ENCODE results near the gene PDS5B.

DNA sequence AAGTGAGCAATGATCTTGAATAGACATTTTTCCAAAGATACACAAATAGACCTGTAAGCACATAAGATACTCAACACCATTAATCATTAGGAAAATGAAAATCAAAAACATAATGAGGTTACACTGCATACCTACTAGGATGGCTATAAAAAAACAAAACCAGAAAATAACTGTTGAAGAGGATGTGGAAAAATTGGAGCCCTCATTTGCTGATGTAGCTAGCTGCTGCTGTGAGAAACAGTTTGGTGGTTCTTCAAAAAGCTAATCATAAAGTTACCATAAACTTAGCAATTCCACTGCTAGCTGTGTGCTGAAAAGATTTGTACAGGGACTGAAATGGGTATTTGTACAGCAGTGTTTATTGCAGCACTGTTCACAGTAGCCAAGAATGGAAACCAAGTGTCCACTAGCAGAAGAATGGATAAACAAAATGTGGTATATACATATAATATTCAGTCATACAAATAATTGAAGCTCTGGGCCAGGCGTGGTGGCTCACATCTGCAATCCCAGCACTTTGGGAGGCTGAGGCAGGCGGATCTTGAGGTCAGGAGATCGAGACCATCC, 46.2 kb downstream of the PDS5B start:
- TF ChIP-seq POLR2A (IDR thresholded peaks at IDR 0.05) (no peak), POLR2AphosphoS5 (IDR thresholded peaks at IDR 0.05) (no peak)
